ENCODE results near the gene FGFBP2. TPM values are rescaled to one million over a fixed set of nuclear protein-coding genes. Genes with fewer than 3 reads are reported as not detected.

FGFBP2 gene
- total RNA-seq, 2 donors from 2014 or later: not detected

GRCh38 chr4:15995826-15996225 is 32.9 kb upstream of the FGFBP2 start:
- peaks cover 16% of the 10 kb centered on the region for H3K36me3 Mint-ChIP-seq (ENCODE audit: low read depth)
- TF ChIP-seq, protein P1, sequence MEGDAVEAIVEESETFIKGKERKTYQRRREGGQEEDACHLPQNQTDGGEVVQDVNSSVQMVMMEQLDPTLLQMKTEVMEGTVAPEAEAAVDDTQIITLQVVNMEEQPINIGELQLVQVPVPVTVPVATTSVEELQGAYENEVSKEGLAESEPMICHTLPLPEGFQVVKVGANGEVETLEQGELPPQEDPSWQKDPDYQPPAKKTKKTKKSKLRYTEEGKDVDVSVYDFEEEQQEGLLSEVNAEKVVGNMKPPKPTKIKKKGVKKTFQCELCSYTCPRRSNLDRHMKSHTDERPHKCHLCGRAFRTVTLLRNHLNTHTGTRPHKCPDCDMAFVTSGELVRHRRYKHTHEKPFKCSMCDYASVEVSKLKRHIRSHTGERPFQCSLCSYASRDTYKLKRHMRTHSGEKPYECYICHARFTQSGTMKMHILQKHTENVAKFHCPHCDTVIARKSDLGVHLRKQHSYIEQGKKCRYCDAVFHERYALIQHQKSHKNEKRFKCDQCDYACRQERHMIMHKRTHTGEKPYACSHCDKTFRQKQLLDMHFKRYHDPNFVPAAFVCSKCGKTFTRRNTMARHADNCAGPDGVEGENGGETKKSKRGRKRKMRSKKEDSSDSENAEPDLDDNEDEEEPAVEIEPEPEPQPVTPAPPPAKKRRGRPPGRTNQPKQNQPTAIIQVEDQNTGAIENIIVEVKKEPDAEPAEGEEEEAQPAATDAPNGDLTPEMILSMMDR (conservative IDR thresholded peaks at IDR 0.05): no peak
- H3K27me3 Mint-ChIP-seq (ENCODE audit: insufficient read depth): no peaks in the 10 kb centered on the region
- no peak overlapping the region for H3K27ac Mint-ChIP-seq
- Histone ChIP-seq H3K36me3 (ENCODE audit: control insufficient read depth, insufficient read depth, low read length) (no peaks in the 10 kb centered on the region), H3K27ac (ENCODE audit: low read depth, low read length) (no peak overlapping the region), H3K27me3 (ENCODE audit: control insufficient read depth, insufficient read depth, low read length, poor library complexity, severe bottlenecking) (no peaks in the 10 kb centered on the region), H3K4me3 (ENCODE audit: low read length) (no peak overlapping the region), H3K9me3 (ENCODE audit: control insufficient read depth, low read length) (no peaks in the 10 kb centered on the region), H3K9ac (ENCODE audit: extremely low read depth, low read length, poor library complexity, severe bottlenecking) (no peak overlapping the region), H3K4me1 (ENCODE audit: control insufficient read depth, insufficient read depth, low read length) (no peaks in the 10 kb centered on the region)
- 93% methylated on average over 2 to 3 of the region's 3 CpGs for WGBS, 2 experiments (ENCODE audit: insufficient coverage in 1 of 2, insufficient read length in 1 of 2)
- no peaks in the 10 kb centered on the region for H3K4me1 Mint-ChIP-seq
- no peak overlapping the region for H3K4me3 Mint-ChIP-seq
- no peak for DNase-seq
- no peaks in the 10 kb centered on the region for H3K9me3 Mint-ChIP-seq

DNA sequence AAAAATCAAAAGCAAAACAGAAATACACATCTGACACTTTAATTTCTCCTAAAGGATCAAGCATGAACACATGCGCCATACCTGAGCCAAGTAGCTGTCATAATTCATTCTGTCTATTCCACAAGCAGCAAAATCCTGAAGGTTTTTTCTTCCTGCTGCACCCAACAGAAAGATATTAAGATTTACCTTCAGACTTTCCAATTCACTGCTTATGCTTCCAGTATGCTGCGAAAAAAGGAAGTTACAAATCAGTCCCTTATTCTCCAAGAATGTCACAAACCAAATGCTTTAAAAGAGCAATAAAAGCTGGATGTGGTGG is 29.2 kb upstream of the FGFBP2 start:
- WGBS, 2 experiments (ENCODE audit: insufficient coverage in 1 of 2, insufficient read length in 1 of 2): 95 to 100% methylated on average over 2 of the region's 2 CpGs
- TF ChIP-seq, protein P1 (conservative IDR thresholded peaks at IDR 0.05): no peak
- DNase-seq: no peak
- H3K36me3 ChIP-seq (ENCODE audit: control insufficient read depth, insufficient read depth, low read length): peaks cover 2% of the 10 kb centered on the region
- no peak overlapping the region for H3K4me3 Mint-ChIP-seq
- H3K9me3 ChIP-seq (ENCODE audit: control insufficient read depth, low read length): no peaks in the 10 kb centered on the region
- no peaks in the 10 kb centered on the region for H3K9me3 Mint-ChIP-seq
- H3K27ac Mint-ChIP-seq: no peak overlapping the region
- no peaks in the 10 kb centered on the region for H3K4me1 Mint-ChIP-seq
- peaks cover 42% of the 10 kb centered on the region for H3K36me3 Mint-ChIP-seq (ENCODE audit: low read depth)
- H3K27ac ChIP-seq (ENCODE audit: low read depth, low read length): no peak overlapping the region
- H3K9ac ChIP-seq (ENCODE audit: extremely low read depth, low read length, poor library complexity, severe bottlenecking): no peak overlapping the region
- H3K27me3 ChIP-seq (ENCODE audit: control insufficient read depth, insufficient read depth, low read length, poor library complexity, severe bottlenecking): no peaks in the 10 kb centered on the region
- H3K4me3 ChIP-seq (ENCODE audit: low read length): no peak overlapping the region
- H3K27me3 Mint-ChIP-seq (ENCODE audit: insufficient read depth): no peaks in the 10 kb centered on the region
- no peaks in the 10 kb centered on the region for H3K4me1 ChIP-seq (ENCODE audit: control insufficient read depth, insufficient read depth, low read length)

- Histone ChIP-seq H3K36me3 (ENCODE audit: control insufficient read depth, insufficient read depth, low read length) (peaks cover 7% of the 10 kb centered on the region), H3K9me3 (ENCODE audit: control insufficient read depth, low read length) (no peaks in the 10 kb centered on the region), H3K4me3 (ENCODE audit: low read length) (no peak overlapping the region), H3K27ac (ENCODE audit: low read depth, low read length) (no peak overlapping the region), H3K4me1 (ENCODE audit: control insufficient read depth, insufficient read depth, low read length) (no peaks in the 10 kb centered on the region), H3K27me3 (ENCODE audit: control insufficient read depth, insufficient read depth, low read length, poor library complexity, severe bottlenecking) (no peaks in the 10 kb centered on the region), H3K9ac (ENCODE audit: extremely low read depth, low read length, poor library complexity, severe bottlenecking) (no peak overlapping the region)
- Mint-ChIP-seq H3K4me3 (no peak overlapping the region), H3K27ac (no peak overlapping the region), H3K27me3 (ENCODE audit: insufficient read depth) (no peaks in the 10 kb centered on the region), H3K4me1 (no peaks in the 10 kb centered on the region), H3K9me3 (no peaks in the 10 kb centered on the region), H3K36me3 (ENCODE audit: low read depth) (peaks cover 56% of the 10 kb centered on the region)
- WGBS, 2 experiments (ENCODE audit: insufficient coverage in 1 of 2, insufficient read length in 1 of 2): 82 to 85% methylated on average over 6 to 12 of the region's 12 CpGs
- TF ChIP-seq, protein P1 (conservative IDR thresholded peaks at IDR 0.05): no peak
- no peak for DNase-seq
Measured at GRCh38 chr4:15990570-15991285, 27.8 kb upstream of the FGFBP2 start.
